ENCODE data around the gene PTBP1. TPM values are rescaled to one million over a fixed set of nuclear protein-coding genes. Genes with fewer than 3 reads are reported as not detected.

The PTBP1 gene
- total RNA-seq, 2 donors from 2014 or later = 604 to 619 TPM

DNA sequence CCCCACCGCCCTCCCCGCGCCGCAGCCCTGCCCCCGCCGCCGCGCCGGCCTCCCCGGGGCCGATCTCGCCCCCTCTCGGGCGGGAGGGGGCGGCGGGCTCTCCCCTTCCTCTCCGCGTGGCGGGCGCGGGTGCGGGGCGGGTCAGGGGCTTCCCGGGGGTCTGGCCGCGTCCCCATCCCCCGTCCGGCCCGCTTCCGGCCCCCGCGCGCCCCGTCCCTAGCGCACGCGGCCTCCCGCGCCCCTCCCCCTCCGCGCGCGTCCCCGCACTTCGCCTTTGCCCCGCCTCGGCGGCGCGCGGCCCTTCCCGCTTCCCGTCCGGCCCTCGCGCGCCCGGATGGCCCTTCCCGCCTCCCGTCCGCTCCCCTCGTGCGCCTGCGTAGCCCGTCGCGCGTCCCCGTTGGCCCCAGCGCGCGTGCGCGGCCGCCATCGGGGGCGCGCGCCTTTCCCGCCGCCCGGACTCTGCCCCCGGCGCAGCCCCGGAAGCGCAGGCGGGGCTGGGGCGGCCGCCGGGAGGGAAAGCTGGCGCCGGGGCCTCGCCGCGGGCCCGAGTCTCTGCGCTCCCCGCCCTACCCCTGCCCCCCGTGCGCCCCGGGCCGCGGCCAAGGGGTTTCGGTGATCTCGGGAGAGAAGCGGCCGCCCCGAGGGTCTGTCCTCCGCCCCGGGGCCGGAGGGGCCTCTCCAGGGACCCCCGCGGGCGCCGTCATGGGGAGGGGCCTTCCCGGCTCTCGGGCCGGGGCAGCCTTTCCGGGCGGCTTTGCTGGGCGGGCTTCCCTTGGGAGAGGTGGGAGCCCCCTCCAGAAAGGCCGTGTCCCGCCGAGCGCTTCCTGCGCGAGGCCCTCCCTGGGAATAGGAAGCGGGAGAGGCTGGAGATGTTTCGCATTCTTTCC, 519 bp downstream of the PTBP1 start:
- ATAC-seq = peak; percentile 68 to 69
- peaks cover 14% of the 10 kb centered on the region for H3K36me3 Mint-ChIP-seq
- H3K9me3 Mint-ChIP-seq = no peaks in the 10 kb centered on the region
- peak overlapping the region; percentile 91 for H3K4me3 Mint-ChIP-seq
- H3K27ac Mint-ChIP-seq = peak overlapping the region; percentile 79 to 84
- DNase-seq (ENCODE audit: low spot score) = peak; percentile 96
- no peaks in the 10 kb centered on the region for H3K27me3 Mint-ChIP-seq
- peaks cover 21 to 37% of the 10 kb centered on the region in 2 donors for H3K4me1 Mint-ChIP-seq (ENCODE audit: low read depth in 2 of 2)

GRCh38 chr19:798415-799075, 1.3 kb downstream of the PTBP1 start:
- Mint-ChIP-seq H3K27ac (peak overlapping the region; percentile 84 to 88), H3K4me1 (ENCODE audit: low read depth in 2 of 2) (peaks cover 21 to 41% of the 10 kb centered on the region in 2 donors), H3K27me3 (no peaks in the 10 kb centered on the region), H3K36me3 (peaks cover 14% of the 10 kb centered on the region), H3K9me3 (no peaks in the 10 kb centered on the region), H3K4me3 (peak overlapping the region; percentile 91)
- no peak for ATAC-seq
- no peak for DNase-seq (ENCODE audit: low spot score)

DNA sequence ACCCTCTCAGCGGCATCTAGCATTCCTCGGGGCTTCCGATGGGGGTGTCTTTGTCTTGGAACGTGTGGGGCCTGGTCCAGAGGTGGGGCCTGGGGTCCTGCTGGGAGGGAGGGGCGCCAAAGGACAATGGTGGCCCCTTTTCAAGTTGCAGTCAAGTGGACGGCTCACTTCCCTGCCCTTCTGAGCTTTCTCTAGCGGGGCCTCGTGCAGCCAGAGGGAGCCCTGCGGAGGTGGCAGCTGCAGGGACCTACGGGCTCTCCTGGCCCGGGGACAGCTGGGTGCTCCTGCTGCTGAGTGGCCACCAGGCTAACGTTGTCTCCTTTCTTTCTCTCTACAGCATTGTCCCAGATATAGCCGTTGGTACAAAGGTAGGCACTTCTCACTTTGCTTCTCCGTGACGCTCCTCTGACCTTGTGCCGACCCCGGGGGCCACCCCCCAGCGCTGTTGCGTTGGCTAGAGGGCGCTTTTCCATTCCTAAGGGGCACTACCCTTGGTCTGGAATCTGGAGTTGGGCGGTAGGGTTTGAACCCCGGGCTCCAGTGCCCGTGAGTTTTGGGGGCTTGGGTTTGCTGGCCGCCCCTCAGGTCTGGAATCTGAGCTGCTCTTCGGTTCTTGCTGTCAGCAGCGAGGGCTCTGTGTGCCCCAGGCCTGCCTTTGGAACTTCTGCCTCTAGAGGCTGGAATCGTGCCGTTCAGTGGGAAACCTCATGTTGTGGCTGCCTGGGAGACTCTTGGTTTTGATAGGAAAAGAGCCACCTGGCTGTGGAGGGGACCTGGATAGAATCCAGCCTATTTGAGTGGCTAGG, 2.0 kb downstream of the PTBP1 start:
- H3K36me3 Mint-ChIP-seq = peaks cover 14% of the 10 kb centered on the region
- no peaks in the 10 kb centered on the region for H3K27me3 Mint-ChIP-seq
- no peak for ATAC-seq
- H3K4me3 Mint-ChIP-seq = peak overlapping the region; percentile 91
- no peaks in the 10 kb centered on the region for H3K9me3 Mint-ChIP-seq
- no peak for DNase-seq (ENCODE audit: low spot score)
- H3K4me1 Mint-ChIP-seq (ENCODE audit: low read depth in 2 of 2) = peaks cover 21 to 41% of the 10 kb centered on the region in 2 donors
- peak overlapping the region; percentile 84 to 88 for H3K27ac Mint-ChIP-seq

- peak overlapping the region; percentile 91 for H3K4me3 Mint-ChIP-seq
- peaks cover 21 to 41% of the 10 kb centered on the region in 2 donors for H3K4me1 Mint-ChIP-seq (ENCODE audit: low read depth in 2 of 2)
- DNase-seq (ENCODE audit: low spot score) (no peak), ATAC-seq (no peak)
- H3K27ac Mint-ChIP-seq = peak overlapping the region; percentile 84 to 88
- peaks cover 14% of the 10 kb centered on the region for H3K36me3 Mint-ChIP-seq
- H3K27me3 Mint-ChIP-seq = no peaks in the 10 kb centered on the region
- H3K9me3 Mint-ChIP-seq = no peaks in the 10 kb centered on the region
Observed at GRCh38 chr19:800360-801029, 3.2 kb downstream of the PTBP1 start.

DNA sequence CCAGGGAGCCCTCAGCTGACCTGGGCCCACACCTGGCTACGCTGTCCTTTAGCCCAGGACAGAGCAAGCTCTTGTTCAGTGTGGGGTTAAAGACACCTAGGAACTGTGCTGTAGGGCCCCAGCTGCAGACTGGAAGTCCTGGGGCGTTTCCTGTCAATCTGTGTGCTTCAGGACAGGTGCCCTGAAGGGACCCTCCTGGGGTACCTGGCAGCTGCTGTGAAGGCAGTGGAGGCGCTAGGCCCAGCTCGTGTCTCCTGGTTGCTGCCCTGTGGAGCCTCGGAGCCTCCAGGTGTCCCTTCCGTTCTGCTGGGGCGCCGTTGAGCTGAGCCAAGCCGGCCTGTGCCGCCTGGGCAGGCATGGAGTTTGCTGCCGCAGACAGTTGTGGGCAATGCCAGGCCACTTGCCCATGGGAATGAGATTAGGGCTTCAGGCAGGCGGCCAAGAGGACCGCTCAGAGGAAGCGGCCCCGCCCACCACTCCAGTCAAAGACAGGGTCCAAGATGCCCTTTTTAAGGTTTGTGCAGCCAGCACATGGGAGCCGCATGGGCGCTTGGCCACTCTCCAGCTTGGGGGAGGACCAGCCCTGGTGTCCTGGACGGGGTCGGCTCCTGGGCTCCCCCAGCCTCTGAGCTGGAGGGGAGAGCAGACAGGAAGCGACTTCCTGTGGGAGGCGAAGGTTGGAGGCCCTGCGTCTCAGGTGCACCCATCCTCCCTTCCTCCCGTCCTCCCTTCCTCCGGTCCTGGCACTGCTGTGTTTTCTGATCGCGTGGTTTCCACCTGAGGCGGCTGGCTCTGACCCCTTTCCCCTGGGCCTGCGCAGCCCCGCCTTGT, 4.0 kb downstream of the PTBP1 start:
- no peaks in the 10 kb centered on the region for H3K27me3 Mint-ChIP-seq
- H3K4me3 Mint-ChIP-seq = peak overlapping the region; percentile 62
- DNase-seq (ENCODE audit: low spot score) (no peak), ATAC-seq (no peak)
- peak overlapping the region; percentile 29 to 84 for H3K27ac Mint-ChIP-seq
- H3K36me3 Mint-ChIP-seq = peaks cover 14% of the 10 kb centered on the region
- no peaks in the 10 kb centered on the region for H3K9me3 Mint-ChIP-seq
- peaks cover 21 to 41% of the 10 kb centered on the region in 2 donors for H3K4me1 Mint-ChIP-seq (ENCODE audit: low read depth in 2 of 2)

DNA sequence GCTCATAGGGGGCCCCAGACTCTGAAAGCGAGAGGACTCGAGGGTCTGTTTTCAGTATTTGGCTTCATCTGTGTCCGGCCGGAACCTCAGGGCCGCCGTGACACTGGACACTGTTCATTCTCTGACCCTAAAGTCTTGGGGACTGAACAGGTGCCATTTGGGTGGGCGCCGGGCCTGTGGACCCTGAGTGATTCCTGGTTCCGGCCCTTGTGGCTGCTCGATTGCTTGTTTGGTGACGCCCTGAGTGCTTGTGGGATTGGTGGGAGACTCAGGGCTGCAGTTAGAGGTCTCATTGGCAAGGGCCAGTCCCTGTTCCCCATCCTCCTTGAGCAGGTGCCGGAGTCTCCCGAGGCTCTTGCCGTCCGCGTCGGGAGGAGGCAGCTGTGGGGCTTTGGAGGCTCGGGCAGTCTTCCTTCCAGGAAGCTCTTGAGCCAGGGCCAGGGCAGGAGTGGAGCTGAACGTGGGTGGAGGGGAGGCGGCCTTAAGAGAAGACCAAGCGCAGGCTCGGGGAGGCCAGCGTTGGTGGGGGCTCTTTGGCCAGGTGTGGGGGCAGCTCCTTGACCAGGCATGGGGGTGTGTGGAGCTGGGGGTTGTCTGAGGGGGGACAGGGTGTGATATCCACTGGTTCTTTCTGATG, 4.7 kb downstream of the PTBP1 start:
- Mint-ChIP-seq H3K4me3 (peak overlapping the region; percentile 62), H3K9me3 (no peaks in the 10 kb centered on the region), H3K27me3 (no peaks in the 10 kb centered on the region), H3K36me3 (peaks cover 14% of the 10 kb centered on the region), H3K4me1 (ENCODE audit: low read depth in 2 of 2) (peaks cover 21 to 38% of the 10 kb centered on the region in 2 donors), H3K27ac (peak overlapping the region in 1 of 2 donors; percentile 29)
- no peak for DNase-seq (ENCODE audit: low spot score)
- no peak for ATAC-seq

GRCh38 chr19:802498-803098, 5.3 kb downstream of the PTBP1 start:
- ATAC-seq (no peak), DNase-seq (ENCODE audit: low spot score) (no peak)
- Mint-ChIP-seq H3K9me3 (no peaks in the 10 kb centered on the region), H3K27me3 (no peaks in the 10 kb centered on the region), H3K36me3 (peaks cover 19% of the 10 kb centered on the region), H3K4me1 (ENCODE audit: low read depth in 2 of 2) (peaks cover 24 to 44% of the 10 kb centered on the region in 2 donors), H3K4me3 (peak overlapping the region; percentile 54), H3K27ac (no peak overlapping the region)

DNA sequence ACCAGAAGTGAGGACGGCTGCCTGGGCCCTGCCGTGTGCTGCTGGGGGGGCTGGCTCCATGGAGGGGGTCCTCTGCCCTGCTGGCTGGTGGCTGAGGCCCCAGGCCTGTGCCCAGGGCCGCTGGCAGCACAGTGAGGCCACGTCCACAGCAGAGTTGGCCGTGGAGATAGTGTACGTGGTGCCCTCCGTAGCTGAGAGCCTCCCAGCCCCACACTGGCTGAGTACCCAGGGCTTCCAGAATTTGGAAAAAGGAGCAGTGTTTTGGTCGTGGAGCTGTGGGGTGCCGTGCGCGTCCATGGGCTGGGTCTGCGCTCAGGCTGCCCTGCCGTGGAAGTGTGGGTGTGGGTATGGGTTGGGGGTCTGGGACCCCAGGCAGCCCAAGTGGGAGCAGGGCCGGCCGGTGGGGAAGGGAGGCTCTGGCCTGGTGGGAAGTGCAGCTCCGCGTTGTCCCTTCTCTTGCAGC, 5.9 kb downstream of the PTBP1 start:
- DNase-seq (ENCODE audit: low spot score) (no peak), ATAC-seq (no peak)
- Mint-ChIP-seq H3K27ac (no peak overlapping the region), H3K27me3 (no peaks in the 10 kb centered on the region), H3K36me3 (peaks cover 23% of the 10 kb centered on the region), H3K4me1 (ENCODE audit: low read depth in 2 of 2) (peaks cover 28 to 48% of the 10 kb centered on the region in 2 donors), H3K9me3 (no peaks in the 10 kb centered on the region), H3K4me3 (no peak overlapping the region)

DNA sequence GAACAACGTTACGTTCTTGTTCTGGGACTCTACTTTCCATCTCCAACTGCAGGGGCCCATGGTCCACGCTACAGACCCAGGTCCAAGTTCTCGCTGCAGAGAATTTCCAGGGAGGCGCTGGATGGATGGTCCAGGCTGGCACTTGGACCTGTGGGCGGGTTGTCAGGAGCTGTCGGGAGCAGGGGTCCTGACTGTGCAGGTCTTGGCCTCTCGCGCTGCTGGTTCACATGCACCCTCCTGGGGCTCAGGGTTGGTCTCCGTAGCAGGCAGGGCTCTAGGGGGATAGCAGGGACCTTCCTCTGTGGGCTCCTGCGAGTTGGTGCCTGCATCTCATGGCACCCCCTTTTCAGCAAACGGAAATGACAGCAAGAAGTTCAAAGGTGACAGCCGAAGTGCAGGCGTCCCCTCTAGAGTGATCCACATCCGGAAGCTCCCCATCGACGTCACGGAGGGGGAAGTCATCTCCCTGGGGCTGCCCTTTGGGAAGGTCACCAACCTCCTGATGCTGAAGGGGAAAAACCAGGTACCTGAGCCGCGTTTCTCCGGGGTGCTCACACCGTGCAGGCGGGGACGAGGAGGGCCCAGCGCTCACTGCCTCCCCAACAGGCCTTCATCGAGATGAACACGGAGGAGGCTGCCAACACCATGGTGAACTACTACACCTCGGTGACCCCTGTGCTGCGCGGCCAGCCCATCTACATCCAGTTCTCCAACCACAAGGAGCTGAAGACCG, 6.6 kb downstream of the PTBP1 start:
- no peaks in the 10 kb centered on the region for H3K27me3 Mint-ChIP-seq
- DNase-seq (ENCODE audit: low spot score) (no peak), ATAC-seq (no peak)
- H3K4me1 Mint-ChIP-seq (ENCODE audit: low read depth in 2 of 2) = peaks cover 27 to 45% of the 10 kb centered on the region in 2 donors
- H3K27ac Mint-ChIP-seq = no peak overlapping the region
- H3K36me3 Mint-ChIP-seq = peaks cover 23% of the 10 kb centered on the region
- peak overlapping the region; percentile 22 for H3K4me3 Mint-ChIP-seq
- no peaks in the 10 kb centered on the region for H3K9me3 Mint-ChIP-seq

- DNase-seq (ENCODE audit: low spot score) = no peak
- H3K27me3 Mint-ChIP-seq = no peaks in the 10 kb centered on the region
- H3K4me1 Mint-ChIP-seq (ENCODE audit: low read depth in 2 of 2) = peaks cover 20 to 38% of the 10 kb centered on the region in 2 donors
- no peak overlapping the region for H3K4me3 Mint-ChIP-seq
- no peaks in the 10 kb centered on the region for H3K9me3 Mint-ChIP-seq
- H3K27ac Mint-ChIP-seq = no peak overlapping the region
- peaks cover 19% of the 10 kb centered on the region for H3K36me3 Mint-ChIP-seq
- no peak for ATAC-seq
Observed at GRCh38 chr19:804419-805165, 7.3 kb downstream of the PTBP1 start.

GRCh38 chr19:805166-805551, 7.9 kb downstream of the PTBP1 start:
- Mint-ChIP-seq H3K36me3 (peaks cover 13% of the 10 kb centered on the region), H3K27me3 (no peaks in the 10 kb centered on the region), H3K27ac (no peak overlapping the region), H3K4me1 (ENCODE audit: low read depth in 2 of 2) (peaks cover 14 to 33% of the 10 kb centered on the region in 2 donors), H3K9me3 (no peaks in the 10 kb centered on the region), H3K4me3 (no peak overlapping the region)
- ATAC-seq (no peak), DNase-seq (ENCODE audit: low spot score) (no peak)

Measured in natural killer cell treated with Interleukin-12 subunit alpha and Interleukin-12 subunit beta and Interleukin-15 and Interleukin-18, amount 100 ng/mL, for 72 hours (primary cell).